Melanocyte of skin (primary cell): ENCODE results near the gene ADGRD1. TPM values are rescaled to one million over a fixed set of nuclear protein-coding genes. Genes with fewer than 3 reads are reported as not detected.

Experiments used
- small RNA-seq, 2 donors: library from RNA; depleted of rRNA; stranded (forward); fragments of <200 nt; gene quantifications; one replicate each; pipeline ENCODE3, GENCODE V24; 2012
- total RNA-seq, 2 donors: library from RNA; depleted of rRNA; stranded (reverse); fragments of >200 nt; gene quantifications; 2 replicates each; pipeline ENCODE4 v1.2.3, GENCODE V29; 2012

Gene ADGRD1
- total RNA-seq = 1 to 10 TPM in 1 of 2 donors, under 1 TPM in 1; 0.67 to 1.0 TPM

DNA sequence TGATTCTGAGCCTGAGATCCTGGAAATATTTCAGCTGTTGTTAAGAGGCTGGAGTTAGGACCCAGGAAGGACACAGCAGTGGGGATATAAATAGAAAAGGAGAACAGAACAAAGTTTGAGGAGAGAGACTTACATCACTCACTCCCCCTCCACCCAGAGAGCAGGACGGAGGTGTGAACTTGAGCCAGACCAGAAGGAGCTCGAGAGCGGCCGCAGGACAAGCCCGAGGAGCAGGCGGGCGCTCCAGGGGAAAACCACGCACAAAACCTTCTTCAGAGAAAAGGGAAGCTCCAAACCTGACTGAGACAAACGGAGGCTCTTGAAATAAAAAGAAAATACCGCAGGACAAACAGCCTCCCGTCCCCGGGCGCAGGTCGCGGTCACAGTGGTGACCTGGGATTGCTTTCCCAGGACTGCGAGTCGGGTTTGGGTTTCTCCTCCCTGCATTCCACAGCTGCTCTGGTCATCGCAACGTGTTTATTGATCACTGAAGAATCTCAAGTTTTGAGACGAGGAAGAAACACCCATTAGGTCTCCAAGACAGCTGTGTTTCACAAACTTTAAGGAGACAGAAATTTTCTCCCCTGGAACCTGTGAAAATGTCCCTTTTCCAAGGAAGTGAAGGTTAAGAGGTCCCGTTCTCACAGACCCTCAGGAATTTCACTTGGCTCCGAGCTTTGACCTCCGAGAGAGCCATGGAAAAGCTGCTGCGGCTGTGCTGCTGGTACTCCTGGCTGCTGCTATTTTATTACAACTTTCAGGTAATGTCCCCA lies at the start of gene ADGRD1:
ADGRD1 (plus strand) TSS at position 137 of the 773 bp plus-strand sequence; CDS start at position 696, 559 bp downstream.

Small RNAs within 50 kb of the gene (small RNA-seq; reads per million reads assigned to genes)
- 0 reads per million in 2 donors for gene RF00019

Other genes starting within 250 kb of the ADGRD1 start
- gene RIMBP2, start 237.6 kb upstream of the ADGRD1 start, total RNA-seq = not detected
- 10 to 100 TPM; 20.6 to 32.6 TPM for gene STX2, start 114.7 kb upstream of the ADGRD1 start, total RNA-seq
- 1,000 to 10,000 TPM in 1 of 2 donors, 100 to 1,000 TPM in 1; 464 to 1,061 TPM for gene RAN, start 81.8 kb upstream of the ADGRD1 start, total RNA-seq